H9 (cell line): ENCODE data around the gene LSP1. TPM values are rescaled to one million over a fixed set of nuclear protein-coding genes. Genes with fewer than 3 reads are reported as not detected.

ENCODE experiments used
- DNase-seq: peaks from one replicate; pipeline ENCODE4 v3.0.0-alpha.2; 2017
- H2AFZ ChIP-seq: one replicate; pipeline ENCODE4 v1.6.1; 2013; ENCODE audit warnings: mild to moderate bottlenecking, low read length, control low read depth, moderate library complexity
- H2AK5ac ChIP-seq: 2 replicates; pipeline ENCODE4 v1.6.1; 2013; ENCODE audit warnings: low read length, control low read depth, mixed read lengths; ENCODE audit not compliant: insufficient read length
- H2BK120ac ChIP-seq: one replicate; pipeline ENCODE4 v1.6.1; 2013; ENCODE audit warnings: low read depth, mild to moderate bottlenecking, low read length, control low read depth, inconsistent platforms; ENCODE audit not compliant: poor library complexity, severe bottlenecking
- H2BK12ac ChIP-seq: 2 replicates; pipeline ENCODE4 v1.6.1; 2013; ENCODE audit warnings: low read length, control low read depth, mixed read lengths, low read depth; ENCODE audit not compliant: insufficient read length
- H2BK15ac ChIP-seq: 2 replicates; pipeline ENCODE4 v1.6.1; 2013; ENCODE audit warnings: low read depth, low read length, control low read depth
- H2BK20ac ChIP-seq: one replicate; pipeline ENCODE4 v1.6.1; 2013; ENCODE audit warnings: low read depth, mild to moderate bottlenecking, low read length, control low read depth, inconsistent platforms; ENCODE audit not compliant: poor library complexity, severe bottlenecking
- H2BK5ac ChIP-seq: 2 replicates; pipeline ENCODE4 v1.6.1; 2013; ENCODE audit warnings: low read length, control low read depth, mixed read lengths; ENCODE audit not compliant: insufficient read length
- H3K14ac ChIP-seq: 2 replicates; pipeline ENCODE4 v1.6.1; 2013; ENCODE audit warnings: low read length, control low read depth; ENCODE audit not compliant: insufficient read depth
- H3K18ac ChIP-seq: 2 replicates; pipeline ENCODE4 v1.6.1; 2013; ENCODE audit warnings: low read depth, mild to moderate bottlenecking, mixed read lengths, low read length, control low read depth; ENCODE audit not compliant: insufficient read length
- H3K23ac ChIP-seq: 2 replicates; pipeline ENCODE4 v1.6.1; 2013; ENCODE audit warnings: low read length, control low read depth, mixed read lengths, low read depth; ENCODE audit not compliant: insufficient read length
- H3K23me2 ChIP-seq: 2 replicates; pipeline ENCODE4 v1.6.1; 2013; ENCODE audit warnings: low read depth, mild to moderate bottlenecking, mixed read lengths, low read length, control low read depth; ENCODE audit not compliant: insufficient read length, poor library complexity, severe bottlenecking
- H3K27ac ChIP-seq: 2 replicates; pipeline ENCODE4 v1.5.1; 2013; ENCODE audit warnings: low read length, control low read depth, mixed read lengths, low read depth; ENCODE audit not compliant: insufficient read length
- H3K27me3 ChIP-seq: 2 replicates; pipeline ENCODE4 v1.6.1; 2013; ENCODE audit warnings: low read length, control low read depth, inconsistent platforms; ENCODE audit not compliant: insufficient read depth
- H3K4ac ChIP-seq: 2 replicates; pipeline ENCODE4 v1.6.1; 2013; ENCODE audit warnings: low read depth, mild to moderate bottlenecking, control low read depth, inconsistent platforms, low read length, moderate library complexity
- H3K4me1 ChIP-seq: 2 replicates; pipeline ENCODE4 v1.6.1; 2013; ENCODE audit warnings: low read length, control low read depth, inconsistent platforms; ENCODE audit not compliant: insufficient read depth
- H3K4me2 ChIP-seq: 2 replicates; pipeline ENCODE4 v1.6.1; 2013; ENCODE audit warnings: low read length, control low read depth, mixed read lengths; ENCODE audit not compliant: insufficient read length, insufficient read depth
- H3K56ac ChIP-seq: 2 replicates; pipeline ENCODE4 v1.6.1; 2013; ENCODE audit warnings: low read depth, mild to moderate bottlenecking, mixed read lengths, low read length, control low read depth; ENCODE audit not compliant: insufficient read length
- H3K79me1 ChIP-seq: 2 replicates; pipeline ENCODE4 v1.6.1; 2013; ENCODE audit warnings: low read depth, mild to moderate bottlenecking, moderate library complexity, low read length, control low read depth, inconsistent platforms; ENCODE audit not compliant: insufficient read depth, poor library complexity, severe bottlenecking
- H3K79me2 ChIP-seq: 2 replicates; pipeline ENCODE4 v1.6.1; 2013; ENCODE audit warnings: low read length, control low read depth, inconsistent platforms; ENCODE audit not compliant: insufficient read depth
- H3K9ac ChIP-seq: 2 replicates; pipeline ENCODE4 v1.6.1; 2013; ENCODE audit warnings: low read length, control low read depth, mixed read lengths; ENCODE audit not compliant: insufficient read length; ENCODE audit errors: extremely low read depth
- H3K9me3 ChIP-seq: one replicate; pipeline ENCODE4 v1.6.1; 2013; ENCODE audit warnings: low read depth, low read length, inconsistent platforms; ENCODE audit not compliant: control insufficient read depth
- H3T11ph ChIP-seq: one replicate; pipeline ENCODE4 v1.6.1; 2013; ENCODE audit warnings: mild to moderate bottlenecking, low read length, control low read depth, inconsistent platforms
- H4K20me1 ChIP-seq: one replicate; pipeline ENCODE4 v1.6.1; 2013; ENCODE audit not compliant: control insufficient read depth, insufficient read length, insufficient read depth
- H4K5ac ChIP-seq: 2 replicates; pipeline ENCODE4 v1.6.1; 2013; ENCODE audit warnings: low read depth, mild to moderate bottlenecking, mixed read lengths, low read length, control low read depth; ENCODE audit not compliant: insufficient read length
- H4K8ac ChIP-seq: replicated peaks from 2 replicates; pipeline ENCODE4 v1.6.1; 2013; ENCODE audit warnings: low read length, control low read depth, mixed read lengths, low read depth; ENCODE audit not compliant: insufficient read length
- H4K91ac ChIP-seq: 2 replicates; pipeline ENCODE4 v1.6.1; 2013; ENCODE audit warnings: low read depth, mild to moderate bottlenecking, moderate library complexity, mixed read lengths, low read length, control low read depth; ENCODE audit not compliant: insufficient read length
- H3K27ac Mint-ChIP-seq, 3 experiments: 2 replicates in 2 of 3; 3 replicates in 1 of 3; pipeline ENCODE4 v1.8.0; 2020 to 2021; ENCODE audit warnings: mixed read lengths in 3 of 3, mild to moderate bottlenecking in 1 of 3, moderate library complexity in 1 of 3
- H3K27me3 Mint-ChIP-seq: 2 replicates; pipeline ENCODE4 v1.8.0; 2021; ENCODE audit warnings: low read depth, mild to moderate bottlenecking, moderate library complexity, mixed read lengths
- H3K36me3 Mint-ChIP-seq, 3 experiments: 2 replicates in 2 of 3; 3 replicates in 1 of 3; pipeline ENCODE4 v1.8.0; 2020 to 2021; ENCODE audit warnings: low read depth in 3 of 3, mixed read lengths in 3 of 3; ENCODE audit not compliant: insufficient read depth in 1 of 3
- H3K4me1 Mint-ChIP-seq, 2 experiments: 2 replicates each; pipeline ENCODE4 v1.8.0; 2020; ENCODE audit warnings: mixed read lengths in 2 of 2
- H3K4me3 Mint-ChIP-seq, 2 experiments: 2 replicates in 1 of 2; 3 replicates in 1 of 2; pipeline ENCODE4 v1.8.0; 2020 to 2021; ENCODE audit warnings: mild to moderate bottlenecking in 2 of 2, mixed read lengths in 2 of 2, moderate library complexity in 1 of 2
- H3K9me3 Mint-ChIP-seq, 2 experiments: 2 replicates in 1 of 2; 3 replicates in 1 of 2; pipeline ENCODE4 v1.8.0; 2020; ENCODE audit warnings: mild to moderate bottlenecking in 2 of 2, mixed read lengths in 2 of 2, moderate library complexity in 1 of 2
- CTCF ChIP-seq: fragments of 200-600 bp; sonication (generic); conservative IDR thresholded peaks from 3 replicates; pipeline ENCODE4 v1.8.0; 2021; ENCODE audit warnings: antibody characterized with exemption, mild to moderate bottlenecking
- WGBS: extraction: QIAGEN DNeasy Blood & Tissue Kit; methylation state at CpG from one replicate; pipeline ENCODE4 v1.1.7; 2013; ENCODE audit warnings: missing lambda C conversion rate, low lambda C conversion rate, mixed read lengths; ENCODE audit not compliant: insufficient read length; ENCODE audit errors: extremely low coverage; 5-methylcytosine and 5-hydroxymethylcytosine counted together
- total RNA-seq: library from RNA; stranded (reverse); gene quantifications from 2 replicates; pipeline ENCODE4 v1.2.1, GENCODE V29; 2021

The LSP1 gene
- total RNA-seq, 1 experiment from 2014 or later, result not detected

DNA sequence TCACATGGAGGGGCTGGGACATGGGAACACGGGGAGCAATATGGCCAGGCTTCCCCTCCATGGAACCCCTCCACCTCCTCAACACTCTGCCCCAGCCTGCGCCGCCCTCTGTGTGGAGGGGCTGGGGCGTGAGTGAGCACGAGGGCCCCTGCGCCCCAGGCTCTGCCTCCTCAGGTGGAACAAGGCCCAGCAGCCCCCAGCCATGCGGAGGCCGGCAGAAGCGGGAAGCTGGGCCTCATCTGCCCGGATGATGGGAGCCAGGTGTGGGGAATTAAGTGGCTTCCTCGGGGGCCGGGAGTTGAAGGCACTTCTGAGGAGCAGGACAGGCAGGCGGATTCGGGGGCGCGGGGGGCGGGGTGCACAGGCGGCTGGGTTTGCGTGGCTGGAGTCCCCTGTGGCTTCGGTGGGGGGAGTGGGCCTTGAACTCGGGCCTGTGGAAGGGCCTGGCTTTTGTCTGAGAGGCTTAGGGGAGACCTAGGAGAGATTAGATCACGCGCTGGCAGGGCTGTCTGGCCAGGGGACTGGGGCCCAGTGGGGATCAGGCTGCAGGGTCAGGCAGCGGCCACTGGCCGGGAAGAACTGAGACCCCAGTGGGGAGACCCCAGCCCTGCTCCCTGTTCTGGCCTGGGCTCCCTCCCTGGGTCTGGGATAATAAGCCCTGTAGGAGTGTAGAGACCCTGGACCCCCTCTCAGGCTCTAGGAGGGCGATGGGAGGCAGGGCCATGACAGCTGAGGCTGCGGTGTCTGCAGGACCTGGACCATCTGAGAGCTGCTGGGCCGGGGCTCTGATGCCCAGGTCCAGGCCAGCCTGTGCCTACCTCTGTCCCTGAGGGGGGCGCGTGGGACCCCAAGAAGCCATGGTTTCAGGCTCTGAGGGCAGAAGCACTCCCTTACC is 25.5 kb downstream of the LSP1 start:
- no peak overlapping the region for H4K8ac ChIP-seq
- no peaks in the 10 kb centered on the region for H3K27me3 ChIP-seq
- H3K23me2 ChIP-seq, result no peaks in the 10 kb centered on the region
- H3K4me1 ChIP-seq, result no peaks in the 10 kb centered on the region
- H3K9me3 ChIP-seq, result no peaks in the 10 kb centered on the region
- H2AFZ ChIP-seq, result no peak overlapping the region
- H3K4me2 ChIP-seq, result no peak overlapping the region
- no peak overlapping the region for H2BK5ac ChIP-seq
- WGBS, result no CpG with 5 or more reads among the region's 30 CpGs
- H3K79me2 ChIP-seq, result no peaks in the 10 kb centered on the region
- H3K18ac ChIP-seq, result no peak overlapping the region
- H3K27ac ChIP-seq, result no peak overlapping the region
- no peak overlapping the region for H4K91ac ChIP-seq
- H3K4ac ChIP-seq, result no peak overlapping the region
- DNase-seq, result no peak
- no peak overlapping the region for H4K5ac ChIP-seq
- no peaks in the 10 kb centered on the region for H3K9me3 Mint-ChIP-seq
- no peak for TF ChIP-seq CTCF
- no peaks in the 10 kb centered on the region; the same call in 1 of the 2 replicates for H3K27me3 Mint-ChIP-seq
- peak overlapping the region; percentile 72; the same call in 1 of the 2 replicates for H2BK15ac ChIP-seq
- H2BK12ac ChIP-seq, result no peak overlapping the region
- no peak overlapping the region for H3K27ac Mint-ChIP-seq
- no peak overlapping the region for H3K14ac ChIP-seq
- H2AK5ac ChIP-seq, result no peak overlapping the region
- no peaks in the 10 kb centered on the region for H3K79me1 ChIP-seq
- no peak overlapping the region for H3K9ac ChIP-seq
- no peak overlapping the region for H3K4me3 Mint-ChIP-seq
- H3K4me1 Mint-ChIP-seq, result peaks cover 2 to 7% of the 10 kb centered on the region in 2 experiments; a peak in 1 of 4 replicates
- H2BK120ac ChIP-seq, result no peak overlapping the region
- H3K56ac ChIP-seq, result no peak overlapping the region
- no peak overlapping the region for H3T11ph ChIP-seq
- H3K36me3 Mint-ChIP-seq, result no peaks in the 10 kb centered on the region
- no peak overlapping the region for H3K23ac ChIP-seq
- H2BK20ac ChIP-seq, result no peak overlapping the region
- no peaks in the 10 kb centered on the region for H4K20me1 ChIP-seq
